ENCODE results near the gene OSBPL2.

OSBPL2 gene

DNA sequence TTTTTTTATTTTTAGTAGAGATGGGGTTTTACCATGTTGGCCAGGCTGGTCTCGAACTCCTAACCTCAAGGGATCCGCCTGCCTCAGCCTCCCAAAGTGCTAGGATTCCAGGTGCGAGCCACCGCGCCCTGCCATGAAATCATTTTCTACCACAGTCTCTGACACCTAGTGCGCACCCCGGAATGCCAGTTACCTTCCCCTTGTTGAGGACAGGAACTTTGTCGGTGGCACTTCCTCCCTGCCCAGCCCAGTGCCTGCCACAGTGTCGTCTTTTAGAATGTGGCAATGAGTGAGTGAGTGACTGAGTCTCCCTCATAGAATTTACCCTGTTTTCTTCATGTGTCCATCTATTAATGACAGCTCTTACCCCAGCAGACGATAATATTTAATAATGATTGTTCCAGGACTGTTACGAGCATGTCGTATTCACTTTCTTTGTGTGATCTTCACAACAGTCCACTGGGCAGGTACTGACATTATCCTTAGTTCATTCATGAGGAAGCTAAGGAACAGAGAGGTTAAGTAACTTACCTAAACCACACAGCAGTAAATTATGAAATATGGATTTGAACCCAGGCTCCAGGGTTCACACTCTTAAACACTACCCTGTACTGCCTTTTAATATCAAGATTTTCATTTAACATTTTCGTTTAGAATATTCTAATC lies 1.8 kb downstream of the OSBPL2 start:
- no peak overlapping the region for H3K4me3 ChIP-seq (ENCODE audit: control insufficient read depth, low read depth, low read length)
- DNase-seq (ENCODE audit: low read depth), result no peak
- TF ChIP-seq, protein P1, sequence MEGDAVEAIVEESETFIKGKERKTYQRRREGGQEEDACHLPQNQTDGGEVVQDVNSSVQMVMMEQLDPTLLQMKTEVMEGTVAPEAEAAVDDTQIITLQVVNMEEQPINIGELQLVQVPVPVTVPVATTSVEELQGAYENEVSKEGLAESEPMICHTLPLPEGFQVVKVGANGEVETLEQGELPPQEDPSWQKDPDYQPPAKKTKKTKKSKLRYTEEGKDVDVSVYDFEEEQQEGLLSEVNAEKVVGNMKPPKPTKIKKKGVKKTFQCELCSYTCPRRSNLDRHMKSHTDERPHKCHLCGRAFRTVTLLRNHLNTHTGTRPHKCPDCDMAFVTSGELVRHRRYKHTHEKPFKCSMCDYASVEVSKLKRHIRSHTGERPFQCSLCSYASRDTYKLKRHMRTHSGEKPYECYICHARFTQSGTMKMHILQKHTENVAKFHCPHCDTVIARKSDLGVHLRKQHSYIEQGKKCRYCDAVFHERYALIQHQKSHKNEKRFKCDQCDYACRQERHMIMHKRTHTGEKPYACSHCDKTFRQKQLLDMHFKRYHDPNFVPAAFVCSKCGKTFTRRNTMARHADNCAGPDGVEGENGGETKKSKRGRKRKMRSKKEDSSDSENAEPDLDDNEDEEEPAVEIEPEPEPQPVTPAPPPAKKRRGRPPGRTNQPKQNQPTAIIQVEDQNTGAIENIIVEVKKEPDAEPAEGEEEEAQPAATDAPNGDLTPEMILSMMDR (conservative IDR thresholded peaks at IDR 0.05; ENCODE audit: control insufficient read depth, insufficient read depth, low read depth, low read length), result no peak

DNA sequence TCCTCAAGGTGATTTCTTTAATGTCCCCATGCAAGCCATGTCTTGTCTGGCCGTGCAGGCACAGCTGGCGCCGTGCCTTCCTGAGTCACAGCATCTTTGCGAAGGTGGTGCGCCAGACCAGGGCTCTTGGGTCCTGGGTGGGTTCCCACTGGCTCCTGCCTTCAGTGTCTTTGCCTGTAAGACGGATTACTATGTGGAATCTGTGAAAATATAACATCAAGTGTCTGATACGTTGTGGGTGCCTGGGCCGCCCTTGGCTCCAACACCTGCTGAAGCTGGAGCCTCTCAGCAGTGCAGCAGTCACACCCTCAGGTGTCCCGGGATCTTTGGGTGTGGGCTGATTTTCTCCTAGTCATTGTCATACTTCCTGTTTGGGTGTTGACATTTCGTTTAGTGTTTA lies 3.2 kb downstream of the OSBPL2 start:
- TF ChIP-seq, protein P1 (conservative IDR thresholded peaks at IDR 0.05; ENCODE audit: control insufficient read depth, insufficient read depth, low read depth, low read length), result no peak
- no peak overlapping the region for H3K4me3 ChIP-seq (ENCODE audit: control insufficient read depth, low read depth, low read length)

DNA sequence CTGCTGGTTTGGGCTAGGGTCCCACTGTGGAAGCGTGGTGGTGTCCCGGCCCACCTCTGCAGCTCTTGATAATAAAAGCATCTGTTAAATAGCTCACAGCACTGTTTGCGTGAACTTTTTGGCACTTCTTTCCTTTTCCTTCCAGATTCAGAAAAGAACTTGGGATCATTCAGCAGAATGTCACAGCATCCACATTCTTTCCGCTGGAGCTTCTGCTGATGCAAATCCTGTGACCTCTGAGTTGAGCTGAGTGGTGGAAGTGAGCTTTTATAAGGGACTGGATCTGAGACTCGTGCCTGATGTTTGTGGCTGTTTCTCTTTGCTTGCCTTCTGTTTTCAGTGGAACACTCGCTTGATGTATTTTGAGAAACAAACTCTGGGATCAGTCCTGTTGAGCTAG lies 3.9 kb downstream of the OSBPL2 start:
- TF ChIP-seq, protein P1 (conservative IDR thresholded peaks at IDR 0.05; ENCODE audit: control insufficient read depth, insufficient read depth, low read depth, low read length), result no peak
- H3K4me3 ChIP-seq (ENCODE audit: control insufficient read depth, low read depth, low read length), result no peak overlapping the region
- no peak for DNase-seq (ENCODE audit: low read depth)

More for the DNA sequence above, 3.2 kb downstream of the OSBPL2 start:
- no peak for DNase-seq (ENCODE audit: low read depth)

DNA sequence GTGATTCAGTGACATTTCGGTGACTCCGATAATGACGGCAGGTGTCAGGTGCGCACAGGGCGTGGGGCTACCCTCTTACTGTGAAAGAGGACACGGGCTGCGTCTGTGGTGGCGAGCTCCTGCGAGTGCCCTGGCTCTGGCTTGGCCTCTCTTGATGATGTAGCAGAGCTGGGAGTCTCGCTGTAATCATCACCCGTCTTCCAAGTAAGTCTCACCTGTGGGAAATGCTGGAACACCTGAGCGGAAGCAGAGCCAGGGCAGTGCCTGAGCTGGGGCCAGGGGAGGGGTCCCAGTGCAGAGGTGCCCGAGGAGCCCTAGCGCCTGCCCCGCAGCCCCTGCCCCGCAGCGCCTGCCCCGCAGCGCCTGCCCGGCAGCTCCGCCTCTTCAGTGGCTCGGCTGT lies 4.8 kb downstream of the OSBPL2 start:
- no peak overlapping the region for H3K4me3 ChIP-seq (ENCODE audit: control insufficient read depth, low read depth, low read length)
- TF ChIP-seq, protein P1 (conservative IDR thresholded peaks at IDR 0.05; ENCODE audit: control insufficient read depth, insufficient read depth, low read depth, low read length), result no peak
- DNase-seq (ENCODE audit: low read depth), result no peak

DNA sequence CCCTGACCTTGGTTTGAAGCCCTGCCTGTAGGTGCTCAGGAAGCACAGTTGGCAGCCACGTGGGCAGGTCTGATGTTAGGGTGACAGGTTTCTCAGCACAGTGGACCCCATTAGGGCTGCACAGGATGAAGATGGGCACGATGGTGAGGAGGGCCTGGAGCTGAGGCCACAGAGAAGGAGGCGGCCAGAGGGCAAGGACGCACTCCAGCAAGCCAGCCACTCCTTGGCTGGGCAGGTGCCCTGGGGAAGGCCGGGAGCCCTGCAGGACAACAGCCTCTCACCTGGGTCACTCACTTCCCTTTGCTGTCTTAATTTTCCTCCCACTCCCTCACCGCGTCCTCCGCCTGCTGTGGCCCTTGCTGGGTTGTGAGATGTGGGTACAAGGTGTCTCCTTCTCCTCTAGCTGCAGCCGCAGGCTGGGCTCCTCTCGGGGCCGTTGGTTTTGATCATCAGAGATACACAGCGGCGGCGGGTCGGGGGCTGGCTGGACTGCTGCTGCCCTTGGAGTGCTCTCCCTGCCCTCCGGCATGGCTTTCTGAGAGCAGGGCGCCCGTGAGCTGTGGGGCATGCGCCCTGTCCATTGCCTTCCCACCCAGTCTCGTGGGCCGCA lies 5.7 kb downstream of the OSBPL2 start:
- H3K4me3 ChIP-seq (ENCODE audit: control insufficient read depth, low read depth, low read length), result no peak overlapping the region
- TF ChIP-seq, protein P1 (conservative IDR thresholded peaks at IDR 0.05; ENCODE audit: control insufficient read depth, insufficient read depth, low read depth, low read length), result no peak
- no peak for DNase-seq (ENCODE audit: low read depth)

DNA sequence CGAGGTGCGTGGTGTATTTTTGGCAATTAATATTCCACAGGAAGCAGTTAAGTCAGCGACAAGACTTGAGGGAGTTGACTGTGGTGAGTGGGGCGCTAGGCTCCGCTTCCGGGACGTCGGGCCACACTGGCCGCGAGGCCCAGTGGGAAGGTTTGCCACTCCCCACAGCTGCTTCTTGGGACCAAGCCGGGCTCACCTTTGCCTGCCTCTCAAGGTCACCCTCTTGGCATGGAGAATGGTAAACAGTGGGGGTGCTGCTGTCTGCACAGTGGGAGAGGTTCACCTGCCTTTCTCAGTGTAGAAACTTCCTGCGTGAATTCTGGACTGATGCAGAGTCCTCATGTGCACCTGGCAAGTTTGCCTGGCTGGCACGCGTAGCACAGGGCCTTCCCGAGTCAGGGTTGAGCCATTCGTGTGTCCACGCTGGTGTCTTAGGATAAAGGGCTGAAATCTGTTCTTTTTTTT lies 6.4 kb downstream of the OSBPL2 start:
- DNase-seq (ENCODE audit: low read depth), result no peak
- no peak overlapping the region for H3K4me3 ChIP-seq (ENCODE audit: control insufficient read depth, low read depth, low read length)
- TF ChIP-seq, protein P1 (conservative IDR thresholded peaks at IDR 0.05; ENCODE audit: control insufficient read depth, insufficient read depth, low read depth, low read length), result no peak
